GM12878 (cell line): ENCODE results near the gene PPP2R2D. TPM values are rescaled to one million over a fixed set of nuclear protein-coding genes. Genes with fewer than 3 reads are reported as not detected.

Experiments used
- ATAC-seq: fragments of 200-7000 bp; cut with Tn5 transposase; 3 replicates; pipeline ENCODE4 v1.9.1; 2020; ENCODE audit warnings: mild to moderate bottlenecking, moderate library complexity
- BruUV-seq: library from RNA; stranded (reverse); fragments of 400-500 nt; replicated peaks from 2 replicates; lab custom pipeline; 2021; lab: Mats Ljungman, UMichigan
- CTCF ChIA-PET: fragments of 300-600 bp; sonication (Branson Sonifier 250); formaldehyde crosslinking; extraction: SDS; loops from one replicate; lab custom pipeline; 2021; ENCODE audit warnings: inconsistent platforms; lab: Yijun Ruan, JAX
- POLR2A ChIA-PET: fragments of 350-600 bp; formaldehyde crosslinking; extraction: SDS; loops from one replicate; lab custom pipeline; 2021; ENCODE audit warnings: inconsistent platforms; lab: Charles Lee
- RAD21 ChIA-PET: fragments of 300-600 bp; sonication (Branson Sonifier 250); formaldehyde crosslinking; loops from one replicate; lab custom pipeline; 2023; ENCODE audit warnings: antibody characterized with exemption; ENCODE audit not compliant: unreplicated experiment; lab: Charles Lee
- SMC1A ChIA-PET: fragments of 300-600 bp; sonication (Branson Sonifier 250); formaldehyde crosslinking; loops from one replicate; lab custom pipeline; 2023; ENCODE audit not compliant: unreplicated experiment, uncharacterized antibody; lab: Charles Lee
- DNase-seq: peaks from one replicate; pipeline ENCODE4 v3.0.0-alpha.2; 2011; ENCODE audit warnings: low read depth, low spot score
- FAIRE-seq: peaks from 3 replicates; lab custom pipeline; 2011; peaks lifted over from hg19 to GRCh38; lab: Jason Lieb, UNC
- H2AFZ ChIP-seq: 2 replicates; pipeline ENCODE4 v1.6.0; 2011; ENCODE audit warnings: low read depth, low read length, control low read depth; ENCODE audit not compliant: control insufficient read depth
- H3K27ac ChIP-seq: 2 replicates; pipeline ENCODE4 v1.5.1; 2011; ENCODE audit warnings: control low read depth; ENCODE audit not compliant: control insufficient read depth, insufficient read depth
- H3K27me3 ChIP-seq, 2 experiments: replicated peaks in 1 of 2; 2 replicates each; pipeline versions ENCODE4 v1.6.0 to v1.6.1; 2011; ENCODE audit warnings: low read length in 1 of 2; ENCODE audit not compliant: control insufficient read depth in 2 of 2, insufficient read depth in 2 of 2
- H3K36me3 ChIP-seq, 2 experiments: 2 replicates each; pipeline ENCODE4 v1.5.1; 2011; ENCODE audit warnings: low read length in 1 of 2; ENCODE audit not compliant: control insufficient read depth in 2 of 2, insufficient read depth in 2 of 2
- H3K4me1 ChIP-seq: 2 replicates; pipeline ENCODE4 v1.6.1; 2011; ENCODE audit warnings: mild to moderate bottlenecking, low read length, moderate library complexity, mixed read lengths; ENCODE audit not compliant: control insufficient read depth, insufficient read depth
- H3K4me2 ChIP-seq: 2 replicates; pipeline ENCODE4 v1.6.0; 2011; ENCODE audit warnings: control low read depth; ENCODE audit not compliant: control insufficient read depth, insufficient read depth
- H3K4me3 ChIP-seq: fragments of 200-600 bp; sonication (generic); 2 replicates; pipeline ENCODE4 v1.5.1; 2016
- H3K79me2 ChIP-seq: 2 replicates; pipeline ENCODE4 v1.6.0; 2011; ENCODE audit warnings: low read length; ENCODE audit not compliant: control insufficient read depth, insufficient read depth
- H3K9ac ChIP-seq: 2 replicates; pipeline ENCODE4 v1.8.0; 2011; ENCODE audit warnings: low read length, control low read depth, mixed read lengths; ENCODE audit not compliant: control insufficient read depth, insufficient read depth
- H3K9me3 ChIP-seq: replicated peaks from 3 replicates; pipeline ENCODE4 v1.5.1; 2011; ENCODE audit warnings: mild to moderate bottlenecking, low read length; ENCODE audit not compliant: control insufficient read depth, insufficient read depth
- H4K20me1 ChIP-seq: 2 replicates; pipeline ENCODE4 v1.6.0; 2011; ENCODE audit not compliant: control insufficient read depth, insufficient read depth
- CEBPB ChIP-seq, 2 experiments: fragments of 150-350 bp in 1 of 2; IDR thresholded peaks; 2 replicates each; pipeline ENCODE4 v1.6.1; 2012 to 2014; ENCODE audit warnings: low read depth in 2 of 2, low read length in 2 of 2, borderline replicate concordance in 1 of 2, inconsistent platforms in 1 of 2
- CHD4 ChIP-seq: fragments of 200-600 bp; sonication (generic); IDR thresholded peaks from 2 replicates; pipeline ENCODE4 v1.6.1; 2016; ENCODE audit warnings: mild to moderate bottlenecking
- HCFC1 ChIP-seq: fragments of 150-350 bp; IDR thresholded peaks from 2 replicates; pipeline ENCODE4 v1.6.1; 2014; ENCODE audit warnings: low read length
- NR2F1 ChIP-seq: fragments of 450-650 bp; conservative IDR thresholded peaks from 2 replicates; pipeline ENCODE4 v1.6.1; 2017; ENCODE audit warnings: mild to moderate bottlenecking
- ZZZ3 ChIP-seq: IDR thresholded peaks from 2 replicates; pipeline ENCODE4 v1.6.1; 2011; ENCODE audit warnings: low read depth; ENCODE audit not compliant: control insufficient read depth, insufficient read length
- WGBS: methylation state at CpG from one replicate; pipeline ENCODE4 v1.1.6; 2016; ENCODE audit warnings: low lambda C conversion rate; ENCODE audit not compliant: insufficient replicate concordance, insufficient coverage; ENCODE audit errors: missing lambda C conversion rate; 5-methylcytosine and 5-hydroxymethylcytosine counted together
- in situ Hi-C: fragments of 300-500 bp; cut with MboI; formaldehyde crosslinking; loops from 9 replicates; pipeline ENCODE4 v1.14.3; 2018; ENCODE audit warnings: mixed read lengths
- intact Hi-C: fragments of 100-400 bp; cut with micrococcal nuclease; formaldehyde crosslinking; loops from one replicate; pipeline ENCODE4 v1.14.2; 2022; ENCODE audit not compliant: unreplicated experiment
- polyA plus RNA-seq, 11 experiments: library from polyadenylated mRNA; depleted of rRNA in 4 of 11; unstranded in 6 of 11; stranded (reverse) in 5 of 11; fragments of >200 nt; fragmentation: Nextera tagmentation in 4 of 11; fragmentation: Illumina TruSeq in 1 of 11; extraction: Ambion mirVana in 4 of 11; extraction: Trizol in 1 of 11; gene quantifications; 1 replicate in 1 of 11; 2 replicates in 10 of 11; pipeline versions ENCODE4 v1.2.1 to v1.2.3, GENCODE V29; 2011 to 2016; ENCODE audit warnings: inconsistent platforms in 2 of 11, missing spikeins in 2 of 11, low read depth in 1 of 11
- total RNA-seq, 4 experiments: library from RNA; depleted of rRNA in 3 of 4; stranded (reverse); fragments of >200 nt in 3 of 4; fragmentation: Illumina TruSeq in 1 of 4; extraction: Trizol in 1 of 4; gene quantifications; 2 replicates each; pipeline versions ENCODE4 v1.2.1 to v1.2.3, GENCODE V29; 2013 to 2021
- TF ChIP-seq, protein P1 (sequence below): fragments of 450-650 bp; IDR thresholded peaks from 2 replicates; pipeline ENCODE4 v1.6.1; 2017; ENCODE audit warnings: mild to moderate bottlenecking, moderate library complexity
- TF ChIP-seq, protein P2 (sequence below): IDR thresholded peaks from 2 replicates; pipeline ENCODE4 v1.6.1; 2011; ENCODE audit warnings: mild to moderate bottlenecking, low read depth, low read length, moderate library complexity; ENCODE audit not compliant: insufficient replicate concordance
- TF ChIP-seq, protein P3 (sequence below): IDR thresholded peaks from 2 replicates; pipeline ENCODE4 v1.6.1; 2012; ENCODE audit warnings: low read depth, low read length, improper control_type of control experiment
- TF ChIP-seq, protein P4 (sequence below): IDR thresholded peaks from 2 replicates; pipeline ENCODE4 v1.6.1; 2012; ENCODE audit warnings: mild to moderate bottlenecking, low read depth, low read length

PPP2R2D gene
- total and polyA plus RNA-seq, 10 of the 15 experiments (the other 5 are each of a cell fraction or from before 2014, with no cell fraction given) = 2.8 to 41.9 (median 21.8) TPM

DNA sequence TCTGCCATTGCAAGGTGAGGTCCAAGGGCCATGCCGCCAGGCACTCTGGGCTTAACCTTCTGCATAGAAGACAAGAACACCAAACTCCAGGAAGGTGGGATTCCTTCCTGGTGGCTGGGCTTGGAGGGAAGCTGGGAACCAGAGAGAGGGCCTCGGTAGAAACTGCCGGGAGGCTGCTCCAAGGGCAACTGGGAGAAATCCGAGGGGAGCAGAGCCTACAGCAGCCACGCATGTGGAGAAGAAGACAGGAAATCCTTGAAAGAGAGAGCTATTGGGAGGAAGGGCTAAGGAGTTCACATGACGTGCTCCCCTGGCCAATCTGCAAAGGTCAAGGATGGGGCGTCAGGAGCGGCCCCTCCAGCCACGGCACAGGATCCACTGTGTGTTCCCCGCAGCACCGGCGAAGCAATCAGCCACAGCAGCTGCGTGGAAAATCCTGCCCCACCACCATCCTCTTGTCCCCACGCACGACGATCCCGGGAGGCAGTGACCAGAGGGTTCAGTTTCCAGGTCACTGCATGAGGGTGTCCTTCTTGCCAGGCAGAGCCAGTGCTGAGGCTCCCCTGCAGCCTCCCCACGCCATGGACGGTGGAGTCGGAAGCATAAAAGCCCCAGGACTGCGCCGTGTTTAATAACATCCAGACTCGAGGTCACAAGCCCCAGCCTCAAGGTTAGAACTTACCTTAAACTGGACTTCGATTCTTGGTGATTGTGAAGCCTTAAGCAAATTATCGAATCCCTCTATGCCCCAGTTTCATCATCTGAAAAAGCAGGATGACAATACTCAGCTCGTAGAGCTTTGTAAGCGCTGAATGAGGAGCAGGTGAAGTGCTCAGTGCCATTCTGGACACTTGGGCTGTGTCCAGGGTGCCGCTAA, 8.6 kb upstream of the PPP2R2D start:
- no TSS peak for BruUV-seq
- ChIA-PET SMC1A (no interaction called here), POLR2A (no interaction called here), RAD21 (no interaction called here), CTCF (no interaction called here)
- Histone ChIP-seq H3K9me3 (no peaks in the 10 kb centered on the region), H2AFZ (no peak overlapping the region), H3K9ac (no peak overlapping the region), H3K4me2 (no peak overlapping the region), H3K79me2 (no peaks in the 10 kb centered on the region), H3K27ac (no peak overlapping the region), H3K27me3 (no peaks in the 10 kb centered on the region; a peak in 2 of 4 replicates), H3K4me1 (no peaks in the 10 kb centered on the region), H3K4me3 (no peak overlapping the region), H3K36me3 (no peaks in the 10 kb centered on the region), H4K20me1 (no peaks in the 10 kb centered on the region)
- WGBS = 49% methylated on average over 22 of the region's 28 CpGs
- intact Hi-C loops = no loop called here
- DNase-seq (no peak), ATAC-seq (no peak), FAIRE-seq (no peak)
- TF ChIP-seq, protein P1, sequence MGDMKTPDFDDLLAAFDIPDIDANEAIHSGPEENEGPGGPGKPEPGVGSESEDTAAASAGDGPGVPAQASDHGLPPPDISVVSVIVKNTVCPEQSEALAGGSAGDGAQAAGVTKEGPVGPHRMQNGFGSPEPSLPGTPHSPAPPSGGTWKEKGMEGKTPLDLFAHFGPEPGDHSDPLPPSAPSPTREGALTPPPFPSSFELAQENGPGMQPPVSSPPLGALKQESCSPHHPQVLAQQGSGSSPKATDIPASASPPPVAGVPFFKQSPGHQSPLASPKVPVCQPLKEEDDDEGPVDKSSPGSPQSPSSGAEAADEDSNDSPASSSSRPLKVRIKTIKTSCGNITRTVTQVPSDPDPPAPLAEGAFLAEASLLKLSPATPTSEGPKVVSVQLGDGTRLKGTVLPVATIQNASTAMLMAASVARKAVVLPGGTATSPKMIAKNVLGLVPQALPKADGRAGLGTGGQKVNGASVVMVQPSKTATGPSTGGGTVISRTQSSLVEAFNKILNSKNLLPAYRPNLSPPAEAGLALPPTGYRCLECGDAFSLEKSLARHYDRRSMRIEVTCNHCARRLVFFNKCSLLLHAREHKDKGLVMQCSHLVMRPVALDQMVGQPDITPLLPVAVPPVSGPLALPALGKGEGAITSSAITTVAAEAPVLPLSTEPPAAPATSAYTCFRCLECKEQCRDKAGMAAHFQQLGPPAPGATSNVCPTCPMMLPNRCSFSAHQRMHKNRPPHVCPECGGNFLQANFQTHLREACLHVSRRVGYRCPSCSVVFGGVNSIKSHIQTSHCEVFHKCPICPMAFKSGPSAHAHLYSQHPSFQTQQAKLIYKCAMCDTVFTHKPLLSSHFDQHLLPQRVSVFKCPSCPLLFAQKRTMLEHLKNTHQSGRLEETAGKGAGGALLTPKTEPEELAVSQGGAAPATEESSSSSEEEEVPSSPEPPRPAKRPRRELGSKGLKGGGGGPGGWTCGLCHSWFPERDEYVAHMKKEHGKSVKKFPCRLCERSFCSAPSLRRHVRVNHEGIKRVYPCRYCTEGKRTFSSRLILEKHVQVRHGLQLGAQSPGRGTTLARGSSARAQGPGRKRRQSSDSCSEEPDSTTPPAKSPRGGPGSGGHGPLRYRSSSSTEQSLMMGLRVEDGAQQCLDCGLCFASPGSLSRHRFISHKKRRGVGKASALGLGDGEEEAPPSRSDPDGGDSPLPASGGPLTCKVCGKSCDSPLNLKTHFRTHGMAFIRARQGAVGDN = no peak
- TF ChIP-seq, protein P2, sequence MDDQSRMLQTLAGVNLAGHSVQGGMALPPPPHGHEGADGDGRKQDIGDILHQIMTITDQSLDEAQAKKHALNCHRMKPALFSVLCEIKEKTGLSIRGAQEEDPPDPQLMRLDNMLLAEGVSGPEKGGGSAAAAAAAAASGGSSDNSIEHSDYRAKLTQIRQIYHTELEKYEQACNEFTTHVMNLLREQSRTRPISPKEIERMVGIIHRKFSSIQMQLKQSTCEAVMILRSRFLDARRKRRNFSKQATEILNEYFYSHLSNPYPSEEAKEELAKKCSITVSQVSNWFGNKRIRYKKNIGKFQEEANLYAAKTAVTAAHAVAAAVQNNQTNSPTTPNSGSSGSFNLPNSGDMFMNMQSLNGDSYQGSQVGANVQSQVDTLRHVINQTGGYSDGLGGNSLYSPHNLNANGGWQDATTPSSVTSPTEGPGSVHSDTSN = no peak
- TF ChIP-seq, protein P3, sequence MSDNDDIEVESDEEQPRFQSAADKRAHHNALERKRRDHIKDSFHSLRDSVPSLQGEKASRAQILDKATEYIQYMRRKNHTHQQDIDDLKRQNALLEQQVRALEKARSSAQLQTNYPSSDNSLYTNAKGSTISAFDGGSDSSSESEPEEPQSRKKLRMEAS = no peak
- TF ChIP-seq ZZZ3 (no peak), HCFC1 (no peak), NR2F1 (no peak), CHD4 (no peak), CEBPB (IDR thresholded peaks at IDR 0.05; ENCODE audit: borderline replicate concordance in 1 of 2, low read depth in 2 of 2, low read length in 2 of 2) (no peak)
- TF ChIP-seq, protein P4, sequence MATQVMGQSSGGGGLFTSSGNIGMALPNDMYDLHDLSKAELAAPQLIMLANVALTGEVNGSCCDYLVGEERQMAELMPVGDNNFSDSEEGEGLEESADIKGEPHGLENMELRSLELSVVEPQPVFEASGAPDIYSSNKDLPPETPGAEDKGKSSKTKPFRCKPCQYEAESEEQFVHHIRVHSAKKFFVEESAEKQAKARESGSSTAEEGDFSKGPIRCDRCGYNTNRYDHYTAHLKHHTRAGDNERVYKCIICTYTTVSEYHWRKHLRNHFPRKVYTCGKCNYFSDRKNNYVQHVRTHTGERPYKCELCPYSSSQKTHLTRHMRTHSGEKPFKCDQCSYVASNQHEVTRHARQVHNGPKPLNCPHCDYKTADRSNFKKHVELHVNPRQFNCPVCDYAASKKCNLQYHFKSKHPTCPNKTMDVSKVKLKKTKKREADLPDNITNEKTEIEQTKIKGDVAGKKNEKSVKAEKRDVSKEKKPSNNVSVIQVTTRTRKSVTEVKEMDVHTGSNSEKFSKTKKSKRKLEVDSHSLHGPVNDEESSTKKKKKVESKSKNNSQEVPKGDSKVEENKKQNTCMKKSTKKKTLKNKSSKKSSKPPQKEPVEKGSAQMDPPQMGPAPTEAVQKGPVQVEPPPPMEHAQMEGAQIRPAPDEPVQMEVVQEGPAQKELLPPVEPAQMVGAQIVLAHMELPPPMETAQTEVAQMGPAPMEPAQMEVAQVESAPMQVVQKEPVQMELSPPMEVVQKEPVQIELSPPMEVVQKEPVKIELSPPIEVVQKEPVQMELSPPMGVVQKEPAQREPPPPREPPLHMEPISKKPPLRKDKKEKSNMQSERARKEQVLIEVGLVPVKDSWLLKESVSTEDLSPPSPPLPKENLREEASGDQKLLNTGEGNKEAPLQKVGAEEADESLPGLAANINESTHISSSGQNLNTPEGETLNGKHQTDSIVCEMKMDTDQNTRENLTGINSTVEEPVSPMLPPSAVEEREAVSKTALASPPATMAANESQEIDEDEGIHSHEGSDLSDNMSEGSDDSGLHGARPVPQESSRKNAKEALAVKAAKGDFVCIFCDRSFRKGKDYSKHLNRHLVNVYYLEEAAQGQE = no peak
- in situ Hi-C loops = loop anchor here (10.0 kb wide), 1 partner anchor 563 kb away; no protein-coding TSS in a partner anchor
